ENCODE measurements around the gene NPAS4.
A peak's percentile ranks its signal among the peaks of the same experiment; 100 is the strongest.
"Not testable (repeated sequence)": the region's sequence is repeated elsewhere in the genome, so short reads cannot be mapped to it uniquely, and the experiment has no call there.

NPAS4 gene

GRCh38 chr11:66420671-66421476, at the start of gene NPAS4:
NPAS4 (plus strand) TSS chr11:66421035; CDS start chr11:66421180, 145 bp downstream.
- DNase-seq, result no peak

- DNase-seq, result no peak
Observed at GRCh38 chr11:66371627-66372415, 49.0 kb upstream of the NPAS4 start, which contains the start of gene SLC29A2. SLC29A2 (minus strand) TSS chr11:66371760; CDS start chr11:66371591, 169 bp downstream.

- DNase-seq, result peak in 1 of 2 donors; percentile 32
Observed at GRCh38 chr11:66373265-66373664, 47.6 kb upstream of the NPAS4 start.

GRCh38 chr11:66373690-66374287, 47.0 kb upstream of the NPAS4 start:
- DNase-seq, result not testable (repeated sequence)

- not testable (repeated sequence) for DNase-seq
Observed at GRCh38 chr11:66380264-66380663, 40.6 kb upstream of the NPAS4 start.

GRCh38 chr11:66384316-66384715, 36.5 kb upstream of the NPAS4 start:
- not testable (repeated sequence) for DNase-seq

GRCh38 chr11:66386171-66387069, 34.4 kb upstream of the NPAS4 start:
- DNase-seq, result peak; percentile 66 to 68

- DNase-seq, result peak in 1 of 2 donors; percentile 3
Observed at GRCh38 chr11:66388780-66389386, 32.0 kb upstream of the NPAS4 start.

GRCh38 chr11:66391322-66391721, 29.5 kb upstream of the NPAS4 start:
- DNase-seq, result no peak

- no peak for DNase-seq
Observed at GRCh38 chr11:66393954-66394353, 26.9 kb upstream of the NPAS4 start.

GRCh38 chr11:66407651-66408050, 13.2 kb upstream of the NPAS4 start:
- no peak for DNase-seq

- peak; percentile 76 to 77 for DNase-seq
Observed at GRCh38 chr11:66408488-66409214, 12.2 kb upstream of the NPAS4 start.

GRCh38 chr11:66409226-66409625, 11.6 kb upstream of the NPAS4 start:
- DNase-seq, result no peak

- no peak for DNase-seq
Observed at GRCh38 chr11:66410191-66410590, 10.6 kb upstream of the NPAS4 start.

GRCh38 chr11:66411323-66411722, 9.5 kb upstream of the NPAS4 start:
- no peak for DNase-seq

- no peak for DNase-seq
Observed at GRCh38 chr11:66412110-66412509, 8.7 kb upstream of the NPAS4 start.

GRCh38 chr11:66413167-66413566, 7.7 kb upstream of the NPAS4 start:
- no peak for DNase-seq

- no peak for DNase-seq
Observed at GRCh38 chr11:66414120-66414934, 6.5 kb upstream of the NPAS4 start.

GRCh38 chr11:66415423-66415822, 5.4 kb upstream of the NPAS4 start:
- no peak for DNase-seq

- DNase-seq, result peak in 1 of 2 donors; percentile 29
Observed at GRCh38 chr11:66417000-66417399, 3.8 kb upstream of the NPAS4 start.
